IMR-90 (cell line): ENCODE data around the gene RAB36.

Experiments
- CTCF ChIP-seq: conservative IDR thresholded peaks from 2 replicates; pipeline ENCODE4 v1.5.1; 2012; ENCODE audit warnings: mild to moderate bottlenecking, low read depth, low read length, improper control_type of control experiment
- SMC3 ChIP-seq: fragments of 150-350 bp; IDR thresholded peaks from 2 replicates; pipeline ENCODE4 v1.6.1; 2016; ENCODE audit warnings: low read depth, mild to moderate bottlenecking, antibody characterized with exemption, low read length, moderate library complexity
- USF2 ChIP-seq: fragments of 150-350 bp; IDR thresholded peaks from 2 replicates; pipeline ENCODE4 v1.6.1; 2017; ENCODE audit warnings: mild to moderate bottlenecking, antibody characterized with exemption, low read length, low read depth

- TF ChIP-seq CTCF: no peak
- no peak for TF ChIP-seq USF2
- TF ChIP-seq SMC3: no peak
Measured at GRCh38 chr22:23197836-23198235, 52.6 kb downstream of the RAB36 start.
